GM21529 (cell line): ENCODE results near the gene IKZF1.

Experiments
- ATAC-seq: cut with Tn5 transposase; IDR thresholded peaks from one replicate; pipeline ENCODE4 v1.9.1; 2021; ENCODE audit not compliant: unreplicated experiment

IKZF1 gene

DNA sequence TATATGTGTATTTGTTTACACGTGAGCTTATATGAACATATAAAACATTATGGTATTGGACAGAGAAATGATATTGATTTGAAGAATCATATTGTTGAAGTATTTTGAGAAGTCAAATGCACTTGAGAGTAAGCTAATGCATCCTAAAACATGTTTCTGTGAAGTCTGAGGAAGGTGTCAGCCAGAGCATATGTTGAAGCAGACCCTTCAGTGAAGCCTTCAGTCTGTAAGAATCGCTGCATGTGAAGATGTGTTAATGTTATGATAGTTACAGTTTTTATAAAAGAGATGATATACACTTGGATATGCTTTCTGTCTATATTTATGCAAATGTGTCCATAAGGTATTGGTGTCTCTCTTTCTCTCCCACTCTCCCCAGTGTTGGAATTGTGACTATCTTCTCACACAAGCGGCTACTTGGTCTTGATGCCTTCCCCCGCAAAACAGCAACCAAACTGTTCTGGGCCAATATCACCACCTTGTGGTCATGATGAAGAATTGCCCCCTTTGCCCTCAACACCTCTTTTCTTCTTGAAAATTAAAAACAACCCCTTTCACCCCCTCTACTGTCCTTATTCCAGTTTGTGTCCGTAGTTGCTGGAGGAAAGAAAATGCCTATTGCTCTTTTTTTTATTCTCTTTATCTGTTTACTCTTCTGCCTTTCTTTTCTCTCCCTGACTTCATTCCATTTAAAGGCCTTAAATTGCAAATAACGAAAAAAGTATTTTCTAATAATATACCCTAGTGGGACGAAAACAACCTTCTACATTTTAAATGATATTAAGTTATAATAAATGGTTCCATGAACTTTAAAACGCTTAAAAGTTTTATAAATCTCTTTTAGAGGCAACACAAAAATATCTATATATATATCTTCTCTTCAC lies 64.9 kb downstream of the IKZF1 start:
- ATAC-seq = peak; percentile 44

DNA sequence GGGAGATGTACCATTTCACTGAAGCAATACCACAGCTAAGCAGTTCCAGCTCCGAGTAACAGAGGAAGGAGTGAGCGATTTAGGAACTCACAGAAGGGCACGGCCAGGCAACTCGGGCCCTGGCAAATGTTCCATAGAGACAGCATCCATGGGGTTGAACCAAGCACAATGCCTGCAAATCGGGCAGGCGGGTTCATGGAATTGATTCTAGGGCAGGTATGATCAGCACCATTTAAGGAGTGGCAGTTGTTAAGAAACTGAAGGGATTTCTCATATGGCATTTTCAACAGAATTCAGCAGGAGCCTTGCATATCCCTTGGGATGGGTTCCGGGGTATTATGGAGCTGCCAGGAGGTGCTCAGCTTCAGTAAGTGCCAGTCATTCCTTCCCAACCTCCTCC lies 66.4 kb downstream of the IKZF1 start:
- ATAC-seq = no peak

DNA sequence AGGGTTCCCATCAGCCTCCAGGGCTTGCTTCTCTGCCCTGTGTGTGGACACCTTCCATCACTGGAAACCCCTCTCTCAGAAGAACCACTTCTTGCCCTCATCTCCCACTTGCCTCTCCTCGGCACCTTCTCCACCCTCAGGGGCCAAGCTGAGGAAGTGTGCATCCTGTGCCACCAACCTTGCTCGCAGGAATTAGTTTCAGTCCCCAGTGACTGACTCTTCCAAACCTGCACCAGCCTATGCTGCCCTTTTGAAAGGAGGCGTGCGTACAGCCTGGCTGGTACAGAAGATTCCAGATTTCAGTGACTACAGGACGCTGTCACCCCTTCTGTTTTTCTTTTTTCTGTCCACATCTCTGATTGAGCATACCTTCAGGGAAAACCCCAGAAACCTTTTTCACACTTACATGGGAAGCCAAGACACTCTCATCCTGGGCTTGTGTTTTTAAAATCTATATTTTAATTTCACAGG lies 67.1 kb downstream of the IKZF1 start:
- ATAC-seq = no peak

GRCh38 chr7:50372923-50373322 lies 68.4 kb downstream of the IKZF1 start:
- ATAC-seq = no peak

DNA sequence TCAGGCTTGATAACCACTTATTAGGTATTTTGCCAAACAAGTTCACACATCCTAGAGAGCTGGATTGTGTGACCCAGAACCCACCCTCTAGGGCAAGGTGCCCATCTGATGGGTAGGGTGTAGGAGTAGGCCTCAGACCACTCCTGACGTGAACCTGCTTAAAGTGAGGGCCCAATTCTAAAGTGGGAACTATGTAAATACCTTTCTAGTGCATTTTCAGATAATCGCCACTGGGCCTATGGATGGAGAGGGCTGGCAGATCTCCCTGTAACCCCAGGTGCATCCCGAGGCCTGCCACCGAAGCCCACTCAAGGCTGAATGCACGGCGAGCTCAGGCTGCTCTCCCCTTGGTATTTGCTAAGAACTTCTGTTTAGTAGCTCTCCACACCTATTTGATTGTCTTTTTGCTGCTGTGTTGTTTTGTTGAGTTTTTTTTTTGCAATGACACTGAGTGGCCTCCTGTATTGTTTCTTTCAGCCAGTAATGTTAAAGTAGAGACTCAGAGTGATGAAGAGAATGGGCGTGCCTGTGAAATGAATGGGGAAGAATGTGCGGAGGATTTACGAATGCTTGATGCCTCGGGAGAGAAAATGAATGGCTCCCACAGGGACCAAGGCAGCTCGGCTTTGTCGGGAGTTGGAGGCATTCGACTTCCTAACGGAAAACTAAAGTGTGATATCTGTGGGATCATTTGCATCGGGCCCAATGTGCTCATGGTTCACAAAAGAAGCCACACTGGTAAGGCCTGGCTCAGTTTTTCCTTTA lies 71.7 kb downstream of the IKZF1 start:
- ATAC-seq = no peak

GRCh38 chr7:50377356-50377755 lies 72.8 kb downstream of the IKZF1 start:
- no peak for ATAC-seq

DNA sequence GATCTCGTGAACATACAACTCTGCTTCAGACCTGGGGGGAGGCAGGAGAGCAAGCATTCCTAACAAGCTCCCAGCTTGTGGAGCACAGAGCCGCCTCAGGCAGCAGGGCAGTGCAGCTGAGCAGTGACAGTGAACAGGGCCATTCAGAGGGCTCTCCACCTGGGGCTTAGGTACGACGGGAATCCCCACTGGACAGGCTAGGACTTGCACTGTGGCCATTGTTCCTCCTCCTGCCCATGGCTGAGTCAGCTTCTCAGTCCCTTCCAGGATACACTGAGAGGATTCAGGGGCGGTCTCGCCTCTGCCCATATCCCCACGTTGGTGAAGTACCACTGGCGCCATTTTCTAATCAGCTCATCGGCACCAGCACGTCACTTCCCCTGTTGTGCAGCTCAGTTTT lies 74.6 kb downstream of the IKZF1 start:
- no peak for ATAC-seq

DNA sequence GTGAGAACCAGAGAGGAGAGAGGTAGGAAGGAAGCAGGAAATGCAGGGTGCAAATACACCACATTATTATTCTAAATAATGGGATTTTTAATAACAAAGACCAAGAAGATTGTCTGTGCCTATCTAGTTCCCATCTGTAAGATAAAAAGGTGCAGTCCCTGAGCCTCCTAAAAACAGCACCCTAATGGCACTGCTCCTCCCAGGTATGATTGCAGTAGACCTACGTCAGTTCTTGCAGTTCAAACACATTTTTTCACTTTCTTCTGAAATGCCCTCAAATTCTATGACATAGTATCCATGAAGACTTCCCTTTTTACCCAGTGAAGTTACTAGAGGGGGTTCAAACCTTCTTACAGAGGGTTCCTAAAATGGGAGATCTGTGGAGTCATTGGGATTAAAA lies 75.0 kb downstream of the IKZF1 start:
- ATAC-seq = no peak

- no peak for ATAC-seq
Measured at GRCh38 chr7:50382455-50382854, 77.9 kb downstream of the IKZF1 start.

GRCh38 chr7:50387351-50387750 lies 82.8 kb downstream of the IKZF1 start:
- no peak for ATAC-seq

- no peak for ATAC-seq
Measured at GRCh38 chr7:50389961-50390360, 85.4 kb downstream of the IKZF1 start.

- ATAC-seq = no peak
Measured at GRCh38 chr7:50391386-50391785, 86.9 kb downstream of the IKZF1 start.

GRCh38 chr7:50393076-50393475 lies 88.6 kb downstream of the IKZF1 start:
- no peak for ATAC-seq

DNA sequence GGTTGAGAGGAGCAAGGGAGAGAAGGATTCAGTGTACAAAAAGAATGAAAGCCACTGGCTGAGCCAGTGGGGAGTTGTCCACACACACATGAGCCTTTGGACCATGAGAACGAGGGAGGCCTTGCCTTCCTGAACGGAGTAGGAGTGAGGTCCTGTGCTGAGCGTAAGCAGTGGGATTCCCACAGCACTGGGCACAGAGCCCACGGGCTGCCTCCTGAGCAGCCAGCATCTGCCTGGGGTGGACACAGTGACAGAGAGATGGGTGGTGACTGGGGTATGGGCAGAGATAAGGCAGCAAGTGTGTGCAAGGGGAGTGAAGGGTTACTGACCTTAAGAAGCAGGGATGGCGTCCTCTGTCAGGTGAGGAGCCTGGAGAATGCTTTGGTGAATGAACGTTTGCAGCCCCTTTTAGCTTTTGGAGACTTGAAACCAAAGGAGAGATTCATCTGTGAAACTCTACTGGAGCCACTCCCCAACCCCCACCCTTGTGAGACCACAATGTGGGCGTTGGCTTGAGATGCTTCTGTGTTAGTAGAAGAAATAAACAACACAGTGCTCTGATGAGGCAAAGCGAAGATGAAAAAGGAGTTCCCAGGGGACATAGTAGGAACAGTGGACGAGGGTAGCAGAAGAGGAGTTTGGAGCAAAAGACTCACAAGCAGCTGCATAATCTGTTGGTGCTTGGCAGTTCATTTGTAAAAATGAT lies 89.2 kb downstream of the IKZF1 start:
- ATAC-seq = peak; percentile 40

DNA sequence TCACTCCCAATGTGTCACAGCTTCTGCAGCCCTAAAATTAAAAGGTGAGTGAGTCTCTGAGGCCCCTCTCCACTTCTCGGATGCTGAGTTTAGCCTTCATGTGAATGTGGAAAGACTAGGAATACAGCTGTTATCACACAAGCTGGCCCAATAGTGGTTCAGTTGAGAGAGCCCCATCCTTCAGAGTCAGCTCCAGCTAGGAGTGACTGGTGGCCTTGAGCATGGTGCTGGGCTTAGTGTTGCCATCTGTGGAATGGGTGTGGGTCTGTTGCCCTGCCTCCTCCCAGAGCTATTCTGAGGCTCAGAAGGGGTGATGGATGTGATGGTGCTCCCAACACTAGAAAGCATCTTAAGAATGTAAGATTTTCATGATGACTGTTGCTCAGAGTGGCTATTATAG lies 89.8 kb downstream of the IKZF1 start:
- ATAC-seq = no peak

GRCh38 chr7:50396856-50397255 lies 92.3 kb downstream of the IKZF1 start:
- ATAC-seq = peak; percentile 13

DNA sequence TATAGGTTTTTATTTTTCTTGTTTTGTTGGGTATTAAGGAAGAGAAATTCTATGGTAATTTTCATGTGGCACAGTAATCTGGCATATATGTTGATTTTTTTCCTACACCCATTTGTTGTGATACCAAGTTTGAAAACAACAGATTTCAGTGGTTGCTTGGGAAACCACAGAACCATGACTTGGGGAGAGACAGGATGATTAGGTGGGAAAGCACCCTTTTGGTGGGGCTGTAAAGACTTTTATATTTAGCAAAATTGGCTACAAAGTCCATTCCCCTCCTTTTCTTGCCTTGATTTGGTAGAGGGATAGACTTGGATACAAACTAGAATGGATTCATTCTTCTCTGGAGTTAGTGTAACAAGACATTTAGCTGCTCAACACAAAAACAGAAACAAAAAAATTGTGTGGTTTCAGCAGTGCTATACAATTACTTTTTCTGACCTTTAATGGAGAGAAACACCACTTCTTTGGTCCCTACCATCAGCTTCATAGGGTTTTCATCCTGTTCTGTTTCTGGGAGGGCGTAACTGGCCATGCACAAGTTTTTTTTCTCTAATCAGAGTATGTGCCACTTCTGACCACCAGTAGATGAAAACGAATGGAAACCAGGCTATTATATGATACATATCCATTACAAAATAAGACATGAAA lies 92.9 kb downstream of the IKZF1 start:
- ATAC-seq = peak; percentile 66

DNA sequence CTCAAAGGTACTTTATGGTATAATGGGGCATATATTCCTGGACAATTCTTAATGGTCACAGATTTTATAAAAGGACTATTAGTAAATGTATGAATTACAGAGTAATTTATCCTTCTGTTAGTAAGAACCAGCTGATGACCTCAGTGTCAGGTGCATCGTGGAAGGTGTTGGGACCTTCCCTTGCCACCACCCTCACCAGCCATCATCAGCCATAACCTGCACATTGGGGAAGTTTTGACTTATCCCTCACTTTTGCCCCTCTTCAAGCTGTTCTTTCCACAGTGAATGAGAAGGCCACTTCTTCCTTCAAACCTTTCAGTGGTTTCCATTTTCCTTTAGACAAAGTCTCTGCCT lies 93.4 kb downstream of the IKZF1 start:
- ATAC-seq = no peak

- ATAC-seq = no peak
Measured at GRCh38 chr7:50399206-50399605, 94.7 kb downstream of the IKZF1 start.

GRCh38 chr7:50399635-50400034 lies 95.1 kb downstream of the IKZF1 start:
- no peak for ATAC-seq

- no peak for ATAC-seq
Measured at GRCh38 chr7:50400114-50400513, 95.6 kb downstream of the IKZF1 start.
